GM12892 (cell line): ENCODE results near the gene PLPP1.

Source experiments
- POLR2A ChIP-seq: IDR thresholded peaks from 2 replicates; pipeline ENCODE4 v1.6.1; 2011; ENCODE audit warnings: low read depth, low read length, control low read depth
- POLR2AphosphoS5 ChIP-seq: IDR thresholded peaks from 2 replicates; pipeline ENCODE4 v1.6.1; 2011; ENCODE audit warnings: low read depth, low read length, control low read depth

GRCh38 chr5:55480781-55481180, 54.0 kb downstream of the PLPP1 start:
- TF ChIP-seq POLR2AphosphoS5, result no peak
- no peak for TF ChIP-seq POLR2A
